ENCODE results near the gene ADAM22. TPM values are rescaled to one million over a fixed set of nuclear protein-coding genes. Genes with fewer than 3 reads are reported as not detected.

The ADAM22 gene
- total and polyA plus RNA-seq, 2 experiments from 2014 or later = 2.7 to 18.7 TPM

DNA sequence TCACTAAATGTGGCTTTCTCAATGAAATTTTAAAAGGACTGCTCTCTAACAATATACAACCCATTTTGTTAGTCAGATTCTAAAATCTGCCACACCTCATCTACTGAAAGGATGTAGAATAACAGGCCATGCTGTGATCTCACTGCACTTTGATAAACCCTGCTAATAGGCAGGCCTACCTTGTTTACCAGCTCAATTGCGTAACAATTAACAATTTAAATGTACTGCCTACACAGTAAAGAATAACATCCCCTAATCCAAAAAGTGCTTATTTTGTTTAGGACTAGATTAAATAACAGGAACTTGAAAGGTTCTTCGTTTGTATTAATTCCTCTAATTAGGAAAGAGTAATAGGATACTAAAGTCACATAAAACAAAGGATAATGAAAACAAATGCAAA lies 281.2 kb downstream of the ADAM22 start:
- no peak for TF ChIP-seq CREB1 (CRISPR knock-in tag; IDR thresholded peaks at IDR 0.05; ENCODE audit: low read depth)
- no peak for TF ChIP-seq ZNF331 (CRISPR knock-in tag; IDR thresholded peaks at IDR 0.05; ENCODE audit: low read depth)
- Mint-ChIP-seq H3K4me1 (peaks cover 45% of the 10 kb centered on the region), H3K27ac (no peak overlapping the region; the same call in 1 of the 2 replicates), H3K4me3 (no peak overlapping the region), H3K27me3 (ENCODE audit: insufficient read depth, low read depth, poor library complexity) (peaks cover 5% of the 10 kb centered on the region), H3K9me3 (no peaks in the 10 kb centered on the region), H3K36me3 (ENCODE audit: low read depth) (peaks cover 29% of the 10 kb centered on the region)
- H3K4me3 ChIP-seq = no peak overlapping the region
- no peak overlapping the region for H2AFZ ChIP-seq
- H3K4me1 ChIP-seq (ENCODE audit: insufficient read depth) = peaks cover 40% of the 10 kb centered on the region
- peak overlapping the region; percentile 59; the same call in 1 of the 2 replicates for H3K4me2 ChIP-seq
- no peaks in the 10 kb centered on the region for H3K36me3 ChIP-seq (ENCODE audit: insufficient read depth)
- no peak overlapping the region for H3K27ac ChIP-seq (ENCODE audit: low read depth)
- H3K79me2 ChIP-seq (replicated peaks; ENCODE audit: insufficient read depth) = peaks cover 52% of the 10 kb centered on the region
- no peak for DNase-seq (ENCODE audit: low spot score)
- no peaks in the 10 kb centered on the region for H3K9me2 ChIP-seq (ENCODE audit: insufficient read depth)
- no peaks in the 10 kb centered on the region for H3F3A ChIP-seq (replicated peaks; ENCODE audit: low read depth)
- ATAC-seq = no peak
- 0 out of 2 replicates have a peak, but pooled peaks cover 3% of the 10 kb centered on the region for H4K20me1 ChIP-seq (replicated peaks; ENCODE audit: insufficient read depth)
- no peaks in the 10 kb centered on the region for H3K27me3 ChIP-seq (ENCODE audit: insufficient read depth)

DNA sequence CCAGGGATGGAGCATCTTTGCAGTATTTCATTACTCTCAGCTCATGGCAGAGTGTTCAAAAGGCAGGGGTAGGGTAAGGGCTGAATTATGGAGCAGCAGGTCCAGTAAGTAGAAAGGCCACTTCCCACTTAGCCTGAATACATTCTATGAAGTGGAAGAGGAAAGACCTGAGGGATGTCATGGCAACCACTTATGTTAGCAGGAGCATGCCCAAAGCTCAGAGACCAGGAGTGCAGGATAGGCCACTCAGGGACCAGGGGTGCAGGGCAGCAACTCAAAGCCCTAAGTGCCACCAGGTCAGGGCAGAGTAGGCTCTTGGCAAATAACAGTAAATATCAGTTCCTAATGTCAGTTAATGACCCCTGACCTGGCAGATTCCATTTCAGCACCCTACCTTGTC lies 282.2 kb downstream of the ADAM22 start:
- no peak overlapping the region for H3K4me3 ChIP-seq
- H3K27ac Mint-ChIP-seq = no peak overlapping the region
- H2AFZ ChIP-seq = no peak overlapping the region
- 0 out of 2 replicates have a peak, but pooled peaks cover 3% of the 10 kb centered on the region for H4K20me1 ChIP-seq (replicated peaks; ENCODE audit: insufficient read depth)
- peaks cover 47% of the 10 kb centered on the region for H3K79me2 ChIP-seq (replicated peaks; ENCODE audit: insufficient read depth)
- no peaks in the 10 kb centered on the region for H3K9me2 ChIP-seq (ENCODE audit: insufficient read depth)
- DNase-seq (ENCODE audit: low spot score) (no peak), ATAC-seq (no peak)
- H3K27me3 ChIP-seq (ENCODE audit: insufficient read depth) = no peaks in the 10 kb centered on the region
- TF ChIP-seq, protein P1, sequence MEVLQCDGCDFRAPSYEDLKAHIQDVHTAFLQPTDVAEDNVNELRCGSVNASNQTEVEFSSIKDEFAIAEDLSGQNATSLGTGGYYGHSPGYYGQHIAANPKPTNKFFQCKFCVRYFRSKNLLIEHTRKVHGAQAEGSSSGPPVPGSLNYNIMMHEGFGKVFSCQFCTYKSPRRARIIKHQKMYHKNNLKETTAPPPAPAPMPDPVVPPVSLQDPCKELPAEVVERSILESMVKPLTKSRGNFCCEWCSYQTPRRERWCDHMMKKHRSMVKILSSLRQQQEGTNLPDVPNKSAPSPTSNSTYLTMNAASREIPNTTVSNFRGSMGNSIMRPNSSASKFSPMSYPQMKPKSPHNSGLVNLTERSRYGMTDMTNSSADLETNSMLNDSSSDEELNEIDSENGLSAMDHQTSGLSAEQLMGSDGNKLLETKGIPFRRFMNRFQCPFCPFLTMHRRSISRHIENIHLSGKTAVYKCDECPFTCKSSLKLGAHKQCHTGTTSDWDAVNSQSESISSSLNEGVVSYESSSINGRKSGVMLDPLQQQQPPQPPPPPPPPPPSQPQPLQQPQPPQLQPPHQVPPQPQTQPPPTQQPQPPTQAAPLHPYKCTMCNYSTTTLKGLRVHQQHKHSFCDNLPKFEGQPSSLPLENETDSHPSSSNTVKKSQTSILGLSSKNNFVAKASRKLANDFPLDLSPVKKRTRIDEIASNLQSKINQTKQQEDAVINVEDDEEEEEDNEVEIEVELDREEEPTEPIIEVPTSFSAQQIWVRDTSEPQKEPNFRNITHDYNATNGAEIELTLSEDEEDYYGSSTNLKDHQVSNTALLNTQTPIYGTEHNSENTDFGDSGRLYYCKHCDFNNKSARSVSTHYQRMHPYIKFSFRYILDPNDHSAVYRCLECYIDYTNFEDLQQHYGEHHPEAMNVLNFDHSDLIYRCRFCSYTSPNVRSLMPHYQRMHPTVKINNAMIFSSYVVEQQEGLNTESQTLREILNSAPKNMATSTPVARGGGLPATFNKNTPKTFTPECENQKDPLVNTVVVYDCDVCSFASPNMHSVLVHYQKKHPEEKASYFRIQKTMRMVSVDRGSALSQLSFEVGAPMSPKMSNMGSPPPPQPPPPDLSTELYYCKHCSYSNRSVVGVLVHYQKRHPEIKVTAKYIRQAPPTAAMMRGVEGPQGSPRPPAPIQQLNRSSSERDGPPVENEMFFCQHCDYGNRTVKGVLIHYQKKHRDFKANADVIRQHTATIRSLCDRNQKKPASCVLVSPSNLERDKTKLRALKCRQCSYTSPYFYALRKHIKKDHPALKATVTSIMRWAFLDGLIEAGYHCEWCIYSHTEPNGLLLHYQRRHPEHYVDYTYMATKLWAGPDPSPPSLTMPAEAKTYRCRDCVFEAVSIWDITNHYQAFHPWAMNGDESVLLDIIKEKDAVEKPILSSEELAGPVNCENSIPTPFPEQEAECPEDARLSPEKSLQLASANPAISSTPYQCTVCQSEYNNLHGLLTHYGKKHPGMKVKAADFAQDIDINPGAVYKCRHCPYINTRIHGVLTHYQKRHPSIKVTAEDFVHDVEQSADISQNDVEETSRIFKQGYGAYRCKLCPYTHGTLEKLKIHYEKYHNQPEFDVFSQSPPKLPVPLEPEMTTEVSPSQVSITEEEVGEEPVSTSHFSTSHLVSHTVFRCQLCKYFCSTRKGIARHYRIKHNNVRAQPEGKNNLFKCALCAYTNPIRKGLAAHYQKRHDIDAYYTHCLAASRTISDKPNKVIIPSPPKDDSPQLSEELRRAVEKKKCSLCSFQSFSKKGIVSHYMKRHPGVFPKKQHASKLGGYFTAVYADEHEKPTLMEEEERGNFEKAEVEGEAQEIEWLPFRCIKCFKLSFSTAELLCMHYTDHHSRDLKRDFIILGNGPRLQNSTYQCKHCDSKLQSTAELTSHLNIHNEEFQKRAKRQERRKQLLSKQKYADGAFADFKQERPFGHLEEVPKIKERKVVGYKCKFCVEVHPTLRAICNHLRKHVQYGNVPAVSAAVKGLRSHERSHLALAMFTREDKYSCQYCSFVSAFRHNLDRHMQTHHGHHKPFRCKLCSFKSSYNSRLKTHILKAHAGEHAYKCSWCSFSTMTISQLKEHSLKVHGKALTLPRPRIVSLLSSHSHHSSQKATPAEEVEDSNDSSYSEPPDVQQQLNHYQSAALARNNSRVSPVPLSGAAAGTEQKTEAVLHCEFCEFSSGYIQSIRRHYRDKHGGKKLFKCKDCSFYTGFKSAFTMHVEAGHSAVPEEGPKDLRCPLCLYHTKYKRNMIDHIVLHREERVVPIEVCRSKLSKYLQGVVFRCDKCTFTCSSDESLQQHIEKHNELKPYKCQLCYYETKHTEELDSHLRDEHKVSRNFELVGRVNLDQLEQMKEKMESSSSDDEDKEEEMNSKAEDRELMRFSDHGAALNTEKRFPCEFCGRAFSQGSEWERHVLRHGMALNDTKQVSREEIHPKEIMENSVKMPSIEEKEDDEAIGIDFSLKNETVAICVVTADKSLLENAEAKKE (CRISPR knock-in tag; IDR thresholded peaks at IDR 0.05) = no peak
- TF ChIP-seq EZH2phosphoT487 (IDR thresholded peaks at IDR 0.05; ENCODE audit: unreplicated experiment) = no peak
- TF ChIP-seq, protein P2, sequence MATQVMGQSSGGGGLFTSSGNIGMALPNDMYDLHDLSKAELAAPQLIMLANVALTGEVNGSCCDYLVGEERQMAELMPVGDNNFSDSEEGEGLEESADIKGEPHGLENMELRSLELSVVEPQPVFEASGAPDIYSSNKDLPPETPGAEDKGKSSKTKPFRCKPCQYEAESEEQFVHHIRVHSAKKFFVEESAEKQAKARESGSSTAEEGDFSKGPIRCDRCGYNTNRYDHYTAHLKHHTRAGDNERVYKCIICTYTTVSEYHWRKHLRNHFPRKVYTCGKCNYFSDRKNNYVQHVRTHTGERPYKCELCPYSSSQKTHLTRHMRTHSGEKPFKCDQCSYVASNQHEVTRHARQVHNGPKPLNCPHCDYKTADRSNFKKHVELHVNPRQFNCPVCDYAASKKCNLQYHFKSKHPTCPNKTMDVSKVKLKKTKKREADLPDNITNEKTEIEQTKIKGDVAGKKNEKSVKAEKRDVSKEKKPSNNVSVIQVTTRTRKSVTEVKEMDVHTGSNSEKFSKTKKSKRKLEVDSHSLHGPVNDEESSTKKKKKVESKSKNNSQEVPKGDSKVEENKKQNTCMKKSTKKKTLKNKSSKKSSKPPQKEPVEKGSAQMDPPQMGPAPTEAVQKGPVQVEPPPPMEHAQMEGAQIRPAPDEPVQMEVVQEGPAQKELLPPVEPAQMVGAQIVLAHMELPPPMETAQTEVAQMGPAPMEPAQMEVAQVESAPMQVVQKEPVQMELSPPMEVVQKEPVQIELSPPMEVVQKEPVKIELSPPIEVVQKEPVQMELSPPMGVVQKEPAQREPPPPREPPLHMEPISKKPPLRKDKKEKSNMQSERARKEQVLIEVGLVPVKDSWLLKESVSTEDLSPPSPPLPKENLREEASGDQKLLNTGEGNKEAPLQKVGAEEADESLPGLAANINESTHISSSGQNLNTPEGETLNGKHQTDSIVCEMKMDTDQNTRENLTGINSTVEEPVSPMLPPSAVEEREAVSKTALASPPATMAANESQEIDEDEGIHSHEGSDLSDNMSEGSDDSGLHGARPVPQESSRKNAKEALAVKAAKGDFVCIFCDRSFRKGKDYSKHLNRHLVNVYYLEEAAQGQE (IDR thresholded peaks at IDR 0.05; ENCODE audit: unreplicated experiment) = no peak
- no peak for TF ChIP-seq EZH2 (IDR thresholded peaks at IDR 0.05; ENCODE audit: low read depth, unreplicated experiment)
- TF ChIP-seq, protein P3, sequence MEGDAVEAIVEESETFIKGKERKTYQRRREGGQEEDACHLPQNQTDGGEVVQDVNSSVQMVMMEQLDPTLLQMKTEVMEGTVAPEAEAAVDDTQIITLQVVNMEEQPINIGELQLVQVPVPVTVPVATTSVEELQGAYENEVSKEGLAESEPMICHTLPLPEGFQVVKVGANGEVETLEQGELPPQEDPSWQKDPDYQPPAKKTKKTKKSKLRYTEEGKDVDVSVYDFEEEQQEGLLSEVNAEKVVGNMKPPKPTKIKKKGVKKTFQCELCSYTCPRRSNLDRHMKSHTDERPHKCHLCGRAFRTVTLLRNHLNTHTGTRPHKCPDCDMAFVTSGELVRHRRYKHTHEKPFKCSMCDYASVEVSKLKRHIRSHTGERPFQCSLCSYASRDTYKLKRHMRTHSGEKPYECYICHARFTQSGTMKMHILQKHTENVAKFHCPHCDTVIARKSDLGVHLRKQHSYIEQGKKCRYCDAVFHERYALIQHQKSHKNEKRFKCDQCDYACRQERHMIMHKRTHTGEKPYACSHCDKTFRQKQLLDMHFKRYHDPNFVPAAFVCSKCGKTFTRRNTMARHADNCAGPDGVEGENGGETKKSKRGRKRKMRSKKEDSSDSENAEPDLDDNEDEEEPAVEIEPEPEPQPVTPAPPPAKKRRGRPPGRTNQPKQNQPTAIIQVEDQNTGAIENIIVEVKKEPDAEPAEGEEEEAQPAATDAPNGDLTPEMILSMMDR (conservative IDR thresholded peaks at IDR 0.05; ENCODE audit: low read depth in 2 of 2) = no peak
- no peak for TF ChIP-seq JUNB (IDR thresholded peaks at IDR 0.05; ENCODE audit: unreplicated experiment)
- no peak for TF ChIP-seq ZNF331 (CRISPR knock-in tag; IDR thresholded peaks at IDR 0.05; ENCODE audit: low read depth)
- no peak overlapping the region for H3K27ac ChIP-seq (ENCODE audit: low read depth)
- H3F3A ChIP-seq (replicated peaks; ENCODE audit: low read depth) = no peaks in the 10 kb centered on the region
- no peaks in the 10 kb centered on the region for H3K9me3 Mint-ChIP-seq
- peaks cover 5% of the 10 kb centered on the region for H3K27me3 Mint-ChIP-seq (ENCODE audit: insufficient read depth, low read depth, poor library complexity)
- H3K4me1 Mint-ChIP-seq = peaks cover 50% of the 10 kb centered on the region
- H3K4me3 Mint-ChIP-seq = no peak overlapping the region
- H3K4me1 ChIP-seq (ENCODE audit: insufficient read depth) = peaks cover 50% of the 10 kb centered on the region
- no peaks in the 10 kb centered on the region for H3K36me3 ChIP-seq (ENCODE audit: insufficient read depth)
- no peak overlapping the region for H3K4me2 ChIP-seq
- peaks cover 25% of the 10 kb centered on the region for H3K36me3 Mint-ChIP-seq (ENCODE audit: low read depth)

All from GM23338 (cell line).